K562 (cell line): ENCODE measurements around the gene ETV3. TPM values are rescaled to one million over a fixed set of nuclear protein-coding genes. Genes with fewer than 3 reads are reported as not detected.

Experiments used
- ATF1 ChIP-seq, 2 experiments: fragments of 450-650 bp in 1 of 2; IDR thresholded peaks; 2 replicates each; pipeline ENCODE4 v1.6.1; 2016; ENCODE audit warnings: missing compliant biosample characterization in 1 of 2, missing genetic modification characterization in 1 of 2
- CBFA2T3 ChIP-seq: fragments of 450-650 bp; IDR thresholded peaks from 2 replicates; pipeline ENCODE4 v1.6.1; 2017
- CC2D1A ChIP-seq: fragments of 450-650 bp; IDR thresholded peaks from 2 replicates; pipeline ENCODE4 v1.6.1; 2017; ENCODE audit warnings: mild to moderate bottlenecking
- DACH1 ChIP-seq: fragments of 450-650 bp; IDR thresholded peaks from 2 replicates; pipeline ENCODE4 v1.6.1; 2018; ENCODE audit not compliant: partially characterized antibody
- DMBX1 ChIP-seq: fragments of 250-450 bp; sonication (Bioruptor Pico); IDR thresholded peaks from 2 replicates; pipeline ENCODE4 v1.8.0; 2022; ENCODE audit warnings: inconsistent platforms, mild to moderate bottlenecking, moderate library complexity, borderline replicate concordance
- FUS ChIP-seq: fragments of 200-400 bp; formaldehyde crosslinking; optimal IDR thresholded peaks from 2 replicates; pipeline ENCODE3; 2017; ENCODE audit warnings: low read depth, low read length
- HDAC3 ChIP-seq: fragments of 450-650 bp; IDR thresholded peaks from 2 replicates; pipeline ENCODE4 v1.6.1; 2018; ENCODE audit warnings: borderline replicate concordance, mild to moderate bottlenecking, moderate library complexity; ENCODE audit not compliant: partially characterized antibody
- MLX ChIP-seq, 2 experiments: fragments of 450-650 bp in 1 of 2; sonication (generic) in 1 of 2; formaldehyde crosslinking; conservative IDR thresholded peaks; 2 replicates each; pipeline versions ENCODE4 v1.4.0 to v1.8.1; 2020 to 2022; ENCODE audit warnings: mild to moderate bottlenecking in 1 of 2, missing genetic modification reagents in 1 of 2
- MTA2 ChIP-seq: fragments of 450-650 bp; IDR thresholded peaks from 2 replicates; pipeline ENCODE4 v1.6.1; 2016; ENCODE audit warnings: low read depth
- PRPF4 ChIP-seq: fragments of 200-400 bp; formaldehyde crosslinking; IDR thresholded peaks from one replicate; pipeline ENCODE4 v1.6.1; 2017; ENCODE audit warnings: low read length, low read depth, mild to moderate bottlenecking; ENCODE audit not compliant: insufficient read depth, poor library complexity, severe bottlenecking
- RB1 ChIP-seq: fragments of 450-650 bp; IDR thresholded peaks from 2 replicates; pipeline ENCODE4 v1.6.1; 2017; ENCODE audit warnings: low read depth, mild to moderate bottlenecking
- RHOXF2B ChIP-seq: fragments of 250-450 bp; sonication (Bioruptor Pico); conservative IDR thresholded peaks from 2 replicates; pipeline ENCODE4 v1.5.1; 2021
- SMC3 ChIP-seq: conservative IDR thresholded peaks from 2 replicates; pipeline ENCODE4 v1.6.1; 2011; ENCODE audit warnings: low read depth, low read length, improper control_type of control experiment; ENCODE audit not compliant: insufficient read depth
- SUPT5H ChIP-seq: fragments of 450-650 bp; IDR thresholded peaks from 2 replicates; pipeline ENCODE4 v1.6.1; 2016
- TBP ChIP-seq: optimal IDR thresholded peaks from 2 replicates; pipeline ENCODE3; 2011; ENCODE audit warnings: low read depth, low read length, improper control_type of control experiment
- TFE3 ChIP-seq: fragments of 450-650 bp; formaldehyde crosslinking; IDR thresholded peaks from 2 replicates; pipeline ENCODE4 v1.4.0; 2020; ENCODE audit warnings: mild to moderate bottlenecking, mixed read lengths
- TSHZ1 ChIP-seq: fragments of 250-450 bp; sonication (Bioruptor Pico); IDR thresholded peaks from 2 replicates; pipeline ENCODE4 v1.4.0; 2020; ENCODE audit warnings: mild to moderate bottlenecking, moderate library complexity
- ZMIZ1 ChIP-seq, 2 experiments: fragments of 150-350 bp in 1 of 2; IDR thresholded peaks; 2 replicates each; pipeline ENCODE4 v1.6.1; 2012 to 2016; ENCODE audit warnings: low read depth in 2 of 2, low read length in 2 of 2, mild to moderate bottlenecking in 1 of 2, moderate library complexity in 1 of 2
- ZNF134 ChIP-seq: fragments of 250-450 bp; sonication (Bioruptor Pico); conservative IDR thresholded peaks from 2 replicates; pipeline ENCODE4 v1.4.0; 2020
- ZNF263 ChIP-seq: sonication (generic); formaldehyde crosslinking; IDR thresholded peaks from 2 replicates; pipeline ENCODE4 v1.8.0; 2022; ENCODE audit warnings: mild to moderate bottlenecking, missing genetic modification reagents, borderline replicate concordance
- ZNF57 ChIP-seq: fragments of 450-650 bp; formaldehyde crosslinking; IDR thresholded peaks from 2 replicates; pipeline ENCODE4 v1.4.0; 2020; ENCODE audit warnings: mild to moderate bottlenecking, moderate library complexity
- polyA plus RNA-seq, 8 experiments: library from polyadenylated mRNA; depleted of rRNA in 4 of 8; stranded (reverse) in 5 of 8; unstranded in 3 of 8; fragments of >200 nt; fragmentation: Nextera tagmentation in 2 of 8; fragmentation: Illumina TruSeq in 1 of 8; extraction: Ambion mirVana in 2 of 8; extraction: Trizol in 1 of 8; gene quantifications; 2 replicates each; pipeline versions ENCODE4 v1.2.1 to v1.2.3, GENCODE V29; 2011 to 2014; ENCODE audit warnings: inconsistent platforms in 1 of 8, missing spikeins in 1 of 8
- total RNA-seq, 7 experiments: library from RNA; depleted of rRNA in 6 of 7; stranded (reverse); fragments of >200 nt in 6 of 7; fragmentation: Illumina TruSeq in 2 of 7; extraction: Trizol in 2 of 7; gene quantifications; 2 replicates each; pipeline versions ENCODE4 v1.2.1 to v1.2.3, GENCODE V29; 2011 to 2021; ENCODE audit warnings: low replicate concordance in 1 of 7

ETV3 gene
- total and polyA plus RNA-seq, 9 of the 15 experiments (the other 6 are each of a cell fraction or from before 2014, with no cell fraction given) = 3.1 to 16.0 (median 9.0) TPM

GRCh38 chr1:157156058-157156541, 17.9 kb upstream of the ETV3 start (continued):
- TF ChIP-seq ZNF57 (CRISPR knock-in tag) (no peak), RHOXF2B (no peak), RB1 (peak; percentile 67), CBFA2T3 (no peak), HDAC3 (no peak), MTA2 (no peak), MLX (CRISPR knock-in tag; conservative IDR thresholded peaks at IDR 0.05) (no peak), TFE3 (no peak), ZNF134 (CRISPR knock-in tag) (no peak), DACH1 (no peak), CC2D1A (peak; percentile 92), FUS (no peak), ZNF263 (CRISPR knock-in tag) (peak; percentile 81), ZMIZ1 (IDR thresholded peaks at IDR 0.05; ENCODE audit: low read depth in 2 of 2, low read length in 2 of 2) (no peak), DMBX1 (CRISPR knock-in tag) (no peak), ATF1 (CRISPR knock-in tag; IDR thresholded peaks at IDR 0.05) (no peak), ATF1 (tag; IDR thresholded peaks at IDR 0.05) (no peak), TBP (peak; percentile 20), SMC3 (peak; percentile 97), PRPF4 (no peak), TSHZ1 (CRISPR knock-in tag) (no peak), SUPT5H (no peak)
